ENCODE measurements around the gene MSLN.

MSLN gene

DNA sequence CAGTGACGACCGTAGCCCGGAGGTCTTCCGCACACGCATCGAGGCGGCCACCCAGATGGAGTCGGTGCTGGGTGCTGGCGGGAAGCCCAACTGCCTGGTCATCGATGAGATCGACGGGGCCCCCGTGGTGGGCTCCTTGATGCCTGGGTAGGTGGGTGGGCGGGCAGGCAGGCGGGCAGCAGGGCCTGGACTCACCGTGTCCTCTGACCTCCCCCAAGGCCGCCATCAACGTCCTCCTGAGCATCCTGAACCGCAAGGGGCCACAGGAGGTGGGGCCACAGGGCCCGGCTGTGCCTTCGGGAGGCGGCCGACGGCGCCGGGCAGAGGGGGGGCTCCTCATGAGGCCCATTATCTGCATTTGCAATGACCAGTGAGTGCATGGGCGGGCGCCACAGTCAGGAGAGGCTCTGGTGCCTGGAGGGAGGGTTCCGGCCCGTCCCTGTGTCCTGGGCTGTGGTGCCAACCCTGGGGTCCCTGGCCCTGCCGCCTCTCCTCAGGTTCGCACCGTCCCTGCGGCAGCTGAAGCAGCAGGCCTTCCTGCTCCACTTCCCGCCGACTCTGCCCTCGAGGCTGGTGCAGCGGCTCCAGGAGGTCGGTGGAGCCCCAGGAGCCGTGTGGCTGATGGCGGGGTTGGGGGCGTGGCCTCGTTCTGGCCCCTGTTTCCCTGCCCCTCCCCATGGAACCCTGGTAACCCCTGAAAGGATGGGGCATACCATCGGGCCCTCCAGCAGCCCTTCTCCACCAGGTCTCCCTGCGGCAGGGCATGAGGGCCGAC, 31.9 kb downstream of the MSLN start:
- H3K27me3 ChIP-seq (ENCODE audit: control insufficient read depth in 1 of 2, insufficient read depth in 2 of 2, low read length in 2 of 2), result no peaks in the 10 kb centered on the region
- peaks cover 0 to 16% of the 10 kb centered on the region in 2 donors for H3K4me1 ChIP-seq (ENCODE audit: control insufficient read depth in 1 of 2, insufficient read depth in 2 of 2, low read length in 2 of 2)
- H3K9me3 ChIP-seq (ENCODE audit: control insufficient read depth in 1 of 2, low read length in 2 of 2), result no peaks in the 10 kb centered on the region
- H3K36me3 ChIP-seq (ENCODE audit: control insufficient read depth in 1 of 2, insufficient read depth in 2 of 2, low read length in 2 of 2), result peaks cover 0 to 8% of the 10 kb centered on the region in 2 donors
- H3K27ac ChIP-seq (ENCODE audit: low read depth, low read length), result no peak overlapping the region
- no peak overlapping the region for H3K9ac ChIP-seq (ENCODE audit: low read depth in 1 of 2, low read length in 2 of 2)
- H3K4me3 ChIP-seq (ENCODE audit: low read depth in 1 of 2, low read length in 2 of 2), result no peak overlapping the region

DNA sequence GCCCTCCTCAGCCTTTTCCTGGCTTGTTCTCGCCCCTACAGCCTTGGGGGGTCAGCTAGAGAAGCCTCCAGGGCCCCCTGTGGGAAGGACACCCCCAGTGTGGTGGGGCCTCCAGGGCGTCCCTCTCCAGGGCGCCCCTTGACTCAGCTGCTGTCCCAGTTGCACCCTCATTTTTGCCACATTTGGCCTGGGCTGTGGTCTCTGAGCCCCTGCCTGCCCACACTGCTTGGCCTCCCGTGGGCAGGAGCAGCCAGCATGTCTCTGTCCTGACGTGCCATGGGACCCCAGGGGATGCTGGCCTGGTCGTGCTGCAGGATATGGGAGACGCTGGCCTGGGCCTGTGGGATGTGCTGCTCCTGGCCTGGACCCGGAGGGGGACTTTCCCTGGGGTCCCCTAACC, 32.9 kb downstream of the MSLN start:
- no peak overlapping the region for H3K4me3 ChIP-seq (ENCODE audit: low read depth in 1 of 2, low read length in 2 of 2)
- H3K9ac ChIP-seq (ENCODE audit: low read depth in 1 of 2, low read length in 2 of 2), result no peak overlapping the region
- peaks cover 0 to 11% of the 10 kb centered on the region in 2 donors for H3K4me1 ChIP-seq (ENCODE audit: control insufficient read depth in 1 of 2, insufficient read depth in 2 of 2, low read length in 2 of 2)
- peaks cover 0 to 3% of the 10 kb centered on the region in 2 donors for H3K27me3 ChIP-seq (ENCODE audit: control insufficient read depth in 1 of 2, insufficient read depth in 2 of 2, low read length in 2 of 2)
- no peak overlapping the region for H3K27ac ChIP-seq (ENCODE audit: low read depth, low read length)
- peaks cover 0 to 8% of the 10 kb centered on the region in 2 donors for H3K36me3 ChIP-seq (ENCODE audit: control insufficient read depth in 1 of 2, insufficient read depth in 2 of 2, low read length in 2 of 2)
- no peaks in the 10 kb centered on the region for H3K9me3 ChIP-seq (ENCODE audit: control insufficient read depth in 1 of 2, low read length in 2 of 2)

DNA sequence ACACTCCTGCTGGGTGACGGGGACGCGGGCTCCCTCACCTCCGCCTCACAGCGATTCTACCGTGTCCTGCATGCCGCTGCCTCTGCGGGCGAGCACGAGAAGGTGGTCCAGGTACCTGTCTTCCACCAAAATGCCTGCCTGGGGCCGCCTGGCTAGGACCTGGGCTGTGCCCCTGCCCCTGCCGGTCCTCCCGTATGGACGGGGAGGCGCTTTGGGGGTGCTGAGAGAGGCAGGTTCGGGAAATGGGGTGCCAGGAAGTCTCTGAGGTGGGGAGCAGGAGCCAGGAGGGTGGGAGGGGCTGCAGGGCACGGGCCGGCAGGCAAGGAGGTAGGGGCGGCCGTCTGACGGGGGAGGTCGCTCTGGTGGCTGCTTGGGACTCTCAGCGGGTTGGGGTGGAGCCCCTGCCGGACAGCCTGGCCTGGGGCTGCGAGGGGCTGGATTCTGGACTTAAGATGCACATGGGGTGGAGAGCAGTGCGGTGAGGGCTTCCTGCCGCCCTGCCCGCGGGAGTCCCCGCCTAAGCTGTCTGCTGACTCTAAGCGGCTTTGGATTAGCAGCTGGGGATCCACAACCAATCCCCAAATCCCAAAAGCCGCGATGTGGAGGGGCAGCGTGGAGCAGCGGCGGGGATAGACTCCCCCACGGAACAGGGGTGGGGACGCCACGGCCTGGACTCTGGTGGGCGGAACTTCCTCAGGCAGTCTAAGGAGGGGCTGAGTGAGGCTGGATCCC, 33.7 kb downstream of the MSLN start:
- Histone ChIP-seq H3K9me3 (ENCODE audit: control insufficient read depth in 1 of 2, low read length in 2 of 2) (no peaks in the 10 kb centered on the region), H3K27ac (ENCODE audit: low read depth, low read length) (no peak overlapping the region), H3K36me3 (ENCODE audit: control insufficient read depth in 1 of 2, insufficient read depth in 2 of 2, low read length in 2 of 2) (peaks cover 0 to 8% of the 10 kb centered on the region in 2 donors), H3K4me1 (ENCODE audit: control insufficient read depth in 1 of 2, insufficient read depth in 2 of 2, low read length in 2 of 2) (peaks cover 0 to 4% of the 10 kb centered on the region in 2 donors), H3K4me3 (ENCODE audit: low read depth in 1 of 2, low read length in 2 of 2) (no peak overlapping the region), H3K27me3 (ENCODE audit: control insufficient read depth in 1 of 2, insufficient read depth in 2 of 2, low read length in 2 of 2) (peaks cover 4% of the 10 kb centered on the region in 2 donors), H3K9ac (ENCODE audit: low read depth in 1 of 2, low read length in 2 of 2) (no peak overlapping the region)

DNA sequence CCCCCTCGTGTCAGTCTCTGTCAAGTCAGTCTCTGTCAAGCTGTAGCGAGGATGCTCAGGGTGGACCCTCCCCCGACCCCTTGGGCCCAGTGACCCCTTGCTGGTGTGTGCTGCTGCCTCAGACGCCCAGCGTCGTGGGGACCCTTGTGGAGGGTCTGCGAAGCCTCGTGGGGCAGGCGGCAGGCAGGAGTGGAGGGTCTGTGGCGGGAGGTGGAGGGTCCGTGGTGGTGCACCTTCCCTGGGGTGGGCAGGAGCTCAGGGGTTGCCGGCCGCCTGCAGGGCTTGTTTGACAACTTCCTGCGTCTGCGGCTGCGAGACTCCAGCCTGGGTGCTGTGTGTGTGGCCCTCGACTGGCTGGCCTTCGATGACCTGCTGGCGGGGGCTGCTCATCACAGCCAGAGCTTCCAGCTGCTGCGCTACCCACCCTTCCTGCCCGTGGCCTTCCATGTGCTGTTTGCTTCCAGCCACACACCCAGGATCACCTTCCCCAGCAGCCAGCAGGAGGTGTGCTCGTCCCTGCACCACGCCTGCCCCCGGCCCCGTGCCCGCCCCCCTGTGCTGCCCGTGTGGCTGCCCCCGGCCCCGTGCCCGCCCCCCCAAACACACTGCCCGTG, 34.4 kb downstream of the MSLN start:
- Histone ChIP-seq H3K4me1 (ENCODE audit: control insufficient read depth in 1 of 2, insufficient read depth in 2 of 2, low read length in 2 of 2) (no peaks in the 10 kb centered on the region), H3K36me3 (ENCODE audit: control insufficient read depth in 1 of 2, insufficient read depth in 2 of 2, low read length in 2 of 2) (peaks cover 0 to 8% of the 10 kb centered on the region in 2 donors), H3K9ac (ENCODE audit: low read depth in 1 of 2, low read length in 2 of 2) (no peak overlapping the region), H3K27ac (ENCODE audit: low read depth, low read length) (no peak overlapping the region), H3K4me3 (ENCODE audit: low read depth in 1 of 2, low read length in 2 of 2) (no peak overlapping the region), H3K9me3 (ENCODE audit: control insufficient read depth in 1 of 2, low read length in 2 of 2) (no peaks in the 10 kb centered on the region), H3K27me3 (ENCODE audit: control insufficient read depth in 1 of 2, insufficient read depth in 2 of 2, low read length in 2 of 2) (peaks cover 7 to 8% of the 10 kb centered on the region in 2 donors)

DNA sequence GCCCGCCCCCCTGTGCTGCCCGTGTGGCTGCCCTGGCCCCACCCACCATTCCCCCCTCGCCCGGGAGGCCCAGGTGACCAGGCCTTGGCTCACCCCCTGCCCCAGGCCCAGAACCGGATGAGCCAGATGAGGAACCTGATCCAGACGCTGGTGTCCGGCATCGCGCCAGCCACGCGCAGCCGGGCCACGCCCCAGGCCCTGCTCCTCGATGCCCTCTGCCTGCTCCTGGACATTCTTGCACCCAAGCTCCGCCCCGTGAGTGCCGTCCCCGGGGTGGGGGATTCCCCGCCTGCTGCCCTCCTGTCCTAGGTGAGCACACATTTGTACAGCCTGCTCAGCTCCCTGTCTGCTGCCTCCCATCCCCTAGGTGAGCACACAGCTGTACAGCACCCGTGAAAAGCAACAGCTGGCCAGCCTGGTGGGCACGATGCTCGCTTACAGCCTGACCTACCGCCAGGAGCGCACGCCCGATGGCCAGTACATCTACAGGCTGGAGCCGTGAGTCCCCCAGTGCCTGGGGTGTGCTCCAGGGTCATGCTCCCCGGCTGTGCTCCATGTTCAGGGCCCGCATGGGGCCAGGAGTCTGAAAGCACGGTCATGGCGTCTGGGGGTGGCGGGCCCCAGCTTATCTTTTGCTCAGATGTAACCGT, 35.2 kb downstream of the MSLN start:
- Histone ChIP-seq H3K27ac (ENCODE audit: low read depth, low read length) (no peak overlapping the region), H3K4me3 (ENCODE audit: low read depth in 1 of 2, low read length in 2 of 2) (no peak overlapping the region), H3K36me3 (ENCODE audit: control insufficient read depth in 1 of 2, insufficient read depth in 2 of 2, low read length in 2 of 2) (peaks cover 0 to 4% of the 10 kb centered on the region in 2 donors), H3K27me3 (ENCODE audit: control insufficient read depth in 1 of 2, insufficient read depth in 2 of 2, low read length in 2 of 2) (peaks cover 9 to 15% of the 10 kb centered on the region in 2 donors), H3K9me3 (ENCODE audit: control insufficient read depth in 1 of 2, low read length in 2 of 2) (no peaks in the 10 kb centered on the region), H3K9ac (ENCODE audit: low read depth in 1 of 2, low read length in 2 of 2) (no peak overlapping the region), H3K4me1 (ENCODE audit: control insufficient read depth in 1 of 2, insufficient read depth in 2 of 2, low read length in 2 of 2) (no peaks in the 10 kb centered on the region)

DNA sequence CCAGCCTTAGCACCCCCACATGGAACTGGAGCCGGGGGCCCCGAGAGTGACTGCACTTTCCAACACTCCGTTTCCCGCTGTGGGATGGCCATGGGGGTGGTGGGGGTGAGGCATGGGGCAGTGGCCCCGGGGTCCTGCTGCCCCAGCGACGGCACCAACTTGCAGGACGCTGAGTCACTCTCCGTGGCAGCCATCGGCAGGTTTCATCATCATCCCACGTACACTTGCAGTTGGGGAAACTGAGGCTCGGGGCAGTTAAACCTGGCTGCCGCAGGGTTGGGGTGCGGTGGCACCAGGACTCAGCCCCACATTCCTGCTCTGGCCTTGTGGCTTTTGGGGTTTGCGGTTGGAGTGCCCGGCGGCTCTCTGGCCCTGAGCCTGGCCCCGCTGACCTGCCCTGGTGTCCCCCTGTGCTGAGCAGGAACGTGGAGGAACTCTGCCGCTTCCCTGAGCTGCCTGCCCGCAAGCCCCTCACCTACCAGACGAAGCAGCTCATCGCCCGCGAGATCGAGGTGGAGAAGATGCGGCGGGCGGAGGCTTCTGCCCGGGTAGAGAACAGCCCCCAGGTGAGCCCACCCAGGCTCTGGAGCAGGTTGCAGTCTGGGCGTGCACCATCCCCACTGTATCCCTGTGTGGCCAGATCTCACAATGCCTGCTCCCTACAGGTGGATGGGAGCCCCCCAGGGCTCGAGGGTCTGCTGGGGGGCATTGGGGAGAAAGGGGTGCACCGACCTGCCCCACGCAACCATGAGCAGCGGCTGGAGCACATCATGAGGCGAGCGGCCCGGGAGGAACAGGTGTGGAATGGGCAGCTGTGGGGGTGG, 36.0 kb downstream of the MSLN start:
- Histone ChIP-seq H3K4me1 (ENCODE audit: control insufficient read depth in 1 of 2, insufficient read depth in 2 of 2, low read length in 2 of 2) (no peaks in the 10 kb centered on the region), H3K4me3 (ENCODE audit: low read depth in 1 of 2, low read length in 2 of 2) (no peak overlapping the region), H3K27me3 (ENCODE audit: control insufficient read depth in 1 of 2, insufficient read depth in 2 of 2, low read length in 2 of 2) (peaks cover 17 to 23% of the 10 kb centered on the region in 2 donors), H3K9me3 (ENCODE audit: control insufficient read depth in 1 of 2, low read length in 2 of 2) (no peaks in the 10 kb centered on the region), H3K36me3 (ENCODE audit: control insufficient read depth in 1 of 2, insufficient read depth in 2 of 2, low read length in 2 of 2) (no peaks in the 10 kb centered on the region), H3K27ac (ENCODE audit: low read depth, low read length) (no peak overlapping the region), H3K9ac (ENCODE audit: low read depth in 1 of 2, low read length in 2 of 2) (no peak overlapping the region)

DNA sequence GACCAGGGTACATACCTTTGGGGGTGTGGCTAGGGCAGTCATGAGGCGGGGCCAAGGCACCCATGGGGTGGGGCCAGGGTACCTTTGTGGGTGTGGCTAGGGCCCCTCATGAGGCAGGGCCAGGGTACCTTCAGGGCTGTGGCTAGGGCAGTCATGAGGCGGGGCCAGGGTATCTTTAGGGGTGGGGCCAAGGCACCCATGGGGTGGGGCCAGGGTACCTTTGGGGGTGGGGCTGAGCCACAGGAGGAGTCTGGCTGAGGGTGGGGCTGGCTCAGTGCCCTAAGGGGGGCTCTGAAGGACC, 36.5 kb downstream of the MSLN start:
- Histone ChIP-seq H3K27me3 (ENCODE audit: control insufficient read depth in 1 of 2, insufficient read depth in 2 of 2, low read length in 2 of 2) (peaks cover 22 to 28% of the 10 kb centered on the region in 2 donors), H3K36me3 (ENCODE audit: control insufficient read depth in 1 of 2, insufficient read depth in 2 of 2, low read length in 2 of 2) (no peaks in the 10 kb centered on the region), H3K27ac (ENCODE audit: low read depth, low read length) (no peak overlapping the region), H3K9me3 (ENCODE audit: control insufficient read depth in 1 of 2, low read length in 2 of 2) (no peaks in the 10 kb centered on the region), H3K4me3 (ENCODE audit: low read depth in 1 of 2, low read length in 2 of 2) (no peak overlapping the region), H3K9ac (ENCODE audit: low read depth in 1 of 2, low read length in 2 of 2) (no peak overlapping the region), H3K4me1 (ENCODE audit: control insufficient read depth in 1 of 2, insufficient read depth in 2 of 2, low read length in 2 of 2) (no peaks in the 10 kb centered on the region)

DNA sequence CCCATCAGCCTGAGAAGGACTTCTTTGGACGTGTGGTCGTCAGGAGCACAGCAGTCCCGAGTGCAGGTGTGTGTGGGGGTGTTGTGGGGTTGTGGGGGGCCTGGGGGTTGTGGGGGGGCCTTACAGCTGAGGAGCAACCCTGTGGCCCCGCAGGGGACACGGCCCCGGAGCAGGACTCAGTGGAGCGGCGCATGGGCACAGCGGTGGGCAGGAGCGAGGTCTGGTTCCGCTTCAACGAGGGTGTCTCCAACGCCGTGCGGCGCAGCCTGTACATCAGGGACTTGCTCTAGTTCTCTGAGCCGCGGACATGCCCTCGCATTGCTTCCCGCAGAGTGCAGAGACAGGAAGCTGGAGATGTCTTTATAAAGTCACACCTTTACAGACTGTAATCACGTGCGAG, 37.2 kb downstream of the MSLN start:
- Histone ChIP-seq H3K9me3 (ENCODE audit: control insufficient read depth in 1 of 2, low read length in 2 of 2) (no peaks in the 10 kb centered on the region), H3K9ac (ENCODE audit: low read depth in 1 of 2, low read length in 2 of 2) (no peak overlapping the region), H3K4me1 (ENCODE audit: control insufficient read depth in 1 of 2, insufficient read depth in 2 of 2, low read length in 2 of 2) (no peaks in the 10 kb centered on the region), H3K27me3 (ENCODE audit: control insufficient read depth in 1 of 2, insufficient read depth in 2 of 2, low read length in 2 of 2) (peaks cover 28 to 34% of the 10 kb centered on the region in 2 donors), H3K36me3 (ENCODE audit: control insufficient read depth in 1 of 2, insufficient read depth in 2 of 2, low read length in 2 of 2) (no peaks in the 10 kb centered on the region), H3K27ac (ENCODE audit: low read depth, low read length) (no peak overlapping the region), H3K4me3 (ENCODE audit: low read depth in 1 of 2, low read length in 2 of 2) (no peak overlapping the region)

DNA sequence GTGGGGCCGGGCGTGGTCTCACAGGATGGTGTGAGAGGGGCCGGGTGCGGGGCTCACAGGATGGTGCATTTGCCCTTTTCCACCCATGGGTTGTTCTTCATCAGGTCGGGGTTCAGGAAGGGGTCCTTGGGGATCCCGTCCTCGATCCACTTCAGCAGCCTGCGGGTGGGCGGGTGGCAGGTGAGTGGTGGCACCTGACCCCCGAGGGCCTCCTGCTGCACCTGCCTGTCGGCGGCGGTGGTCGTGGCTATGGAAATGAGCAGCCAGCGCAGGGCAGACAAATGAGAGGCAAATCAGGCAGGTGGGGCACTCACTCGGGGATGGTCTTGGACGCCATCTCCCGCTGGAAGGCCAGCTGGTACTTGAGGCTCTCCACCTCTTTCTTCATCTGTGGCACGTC, 38.1 kb downstream of the MSLN start:
- no peaks in the 10 kb centered on the region for H3K36me3 ChIP-seq (ENCODE audit: control insufficient read depth in 1 of 2, insufficient read depth in 2 of 2, low read length in 2 of 2)
- H3K27me3 ChIP-seq (ENCODE audit: control insufficient read depth in 1 of 2, insufficient read depth in 2 of 2, low read length in 2 of 2), result peaks cover 34 to 44% of the 10 kb centered on the region in 2 donors
- no peaks in the 10 kb centered on the region for H3K9me3 ChIP-seq (ENCODE audit: control insufficient read depth in 1 of 2, low read length in 2 of 2)
- H3K9ac ChIP-seq (ENCODE audit: low read depth in 1 of 2, low read length in 2 of 2), result no peak overlapping the region
- no peaks in the 10 kb centered on the region for H3K4me1 ChIP-seq (ENCODE audit: control insufficient read depth in 1 of 2, insufficient read depth in 2 of 2, low read length in 2 of 2)
- no peak overlapping the region for H3K4me3 ChIP-seq (ENCODE audit: low read depth in 1 of 2, low read length in 2 of 2)
- H3K27ac ChIP-seq (ENCODE audit: low read depth, low read length), result no peak overlapping the region

Data from duodenal mucosa (tissue), 2 donors.